ENCODE data around the gene CACNA1F.

Gene CACNA1F

GRCh38 chrX:49199906-49200771 lies 33.0 kb downstream of the CACNA1F start, which contains the start of gene SYP:
TSS of gene SYP (minus strand) at chrX:49200193. CDS start at chrX:49200186, 7 bp downstream.
- no peak for TF ChIP-seq EZH2phosphoT487 (conservative IDR thresholded peaks at IDR 0.05; ENCODE audit: low read length)
- TF ChIP-seq CTCF (IDR thresholded peaks at IDR 0.05; ENCODE audit: insufficient read depth, low read length, poor library complexity, severe bottlenecking) = no peak
- H3K4me3 ChIP-seq (ENCODE audit: insufficient read depth, low read length, poor library complexity, severe bottlenecking) = peak within 1 kb of the TSS; percentile 52
- no peak within 1 kb of the TSS for H3K27ac ChIP-seq (ENCODE audit: low read depth, low read length)

GRCh38 chrX:49199315-49199595 lies 33.9 kb downstream of the CACNA1F start:
- Histone ChIP-seq H3F3A (ENCODE audit: insufficient read depth) (no peaks in the 10 kb centered on the region), H4K20me1 (ENCODE audit: low read depth, low read length) (no peaks in the 10 kb centered on the region), H2AFZ (ENCODE audit: low read depth, low read length, severe bottlenecking) (no peak overlapping the region), H3K9me2 (replicated peaks; ENCODE audit: insufficient read depth, low read length) (no peaks in the 10 kb centered on the region), H3K4me3 (ENCODE audit: insufficient read depth, low read length, poor library complexity, severe bottlenecking) (no peak overlapping the region), H3K4me2 (ENCODE audit: low read depth, low read length, poor library complexity, severe bottlenecking) (no peak overlapping the region), H3K27ac (ENCODE audit: low read depth, low read length) (no peak overlapping the region), H3K36me3 (ENCODE audit: low read length) (no peaks in the 10 kb centered on the region), H3K9me3 (ENCODE audit: insufficient read depth, low read length) (no peaks in the 10 kb centered on the region), H3K79me2 (ENCODE audit: insufficient read depth, low read length) (no peaks in the 10 kb centered on the region), H3K9ac (ENCODE audit: low read length) (no peak overlapping the region), H3K27me3 (ENCODE audit: low read length) (no peaks in the 10 kb centered on the region)
- TF ChIP-seq EZH2phosphoT487 (conservative IDR thresholded peaks at IDR 0.05; ENCODE audit: low read length) (no peak), CTCF (IDR thresholded peaks at IDR 0.05; ENCODE audit: insufficient read depth, low read length, poor library complexity, severe bottlenecking) (no peak)

More at GRCh38 chrX:49199906-49200771, 33.0 kb downstream of the CACNA1F start, which contains the start of gene SYP:
- Histone ChIP-seq H3K79me2 (ENCODE audit: insufficient read depth, low read length) (no peaks in the 10 kb centered on the region), H3K9me2 (replicated peaks; ENCODE audit: insufficient read depth, low read length) (no peaks in the 10 kb centered on the region), H3K27me3 (ENCODE audit: low read length) (no peaks in the 10 kb centered on the region), H2AFZ (ENCODE audit: low read depth, low read length, severe bottlenecking) (peak within 1 kb of the TSS; percentile 86), H3K9me3 (ENCODE audit: insufficient read depth, low read length) (no peaks in the 10 kb centered on the region), H3F3A (ENCODE audit: insufficient read depth) (no peaks in the 10 kb centered on the region), H3K4me2 (ENCODE audit: low read depth, low read length, poor library complexity, severe bottlenecking) (peak within 1 kb of the TSS; percentile 61), H3K9ac (ENCODE audit: low read length) (peak within 1 kb of the TSS; percentile 54), H3K36me3 (ENCODE audit: low read length) (no peaks in the 10 kb centered on the region), H4K20me1 (ENCODE audit: low read depth, low read length) (no peaks in the 10 kb centered on the region)

GRCh38 chrX:49198540-49199314 lies 34.4 kb downstream of the CACNA1F start:
- no peaks in the 10 kb centered on the region for H3K9me3 ChIP-seq (ENCODE audit: insufficient read depth, low read length)
- no peaks in the 10 kb centered on the region for H3K27me3 ChIP-seq (ENCODE audit: low read length)
- H3K79me2 ChIP-seq (ENCODE audit: insufficient read depth, low read length) = no peaks in the 10 kb centered on the region
- TF ChIP-seq EZH2phosphoT487 (conservative IDR thresholded peaks at IDR 0.05; ENCODE audit: low read length) (no peak), CTCF (IDR thresholded peaks at IDR 0.05; ENCODE audit: insufficient read depth, low read length, poor library complexity, severe bottlenecking) (no peak)
- H3K27ac ChIP-seq (ENCODE audit: low read depth, low read length) = no peak overlapping the region
- H2AFZ ChIP-seq (ENCODE audit: low read depth, low read length, severe bottlenecking) = no peak overlapping the region
- no peaks in the 10 kb centered on the region for H3F3A ChIP-seq (ENCODE audit: insufficient read depth)
- no peak overlapping the region for H3K4me3 ChIP-seq (ENCODE audit: insufficient read depth, low read length, poor library complexity, severe bottlenecking)
- H3K9ac ChIP-seq (ENCODE audit: low read length) = no peak overlapping the region
- H4K20me1 ChIP-seq (ENCODE audit: low read depth, low read length) = no peaks in the 10 kb centered on the region
- no peaks in the 10 kb centered on the region for H3K36me3 ChIP-seq (ENCODE audit: low read length)
- H3K4me2 ChIP-seq (ENCODE audit: low read depth, low read length, poor library complexity, severe bottlenecking) = no peak overlapping the region
- H3K9me2 ChIP-seq (replicated peaks; ENCODE audit: insufficient read depth, low read length) = no peaks in the 10 kb centered on the region

Data from SU-DHL-6 (cell line).